ENCODE data around the gene DNAH2. TPM values are rescaled to one million over a fixed set of nuclear protein-coding genes. Genes with fewer than 3 reads are reported as not detected.
A peak's percentile ranks its signal among the peaks of the same experiment; 100 is the strongest.

The DNAH2 gene
- total RNA-seq, 1 experiment from 2014 or later, result 0.17 TPM

DNA sequence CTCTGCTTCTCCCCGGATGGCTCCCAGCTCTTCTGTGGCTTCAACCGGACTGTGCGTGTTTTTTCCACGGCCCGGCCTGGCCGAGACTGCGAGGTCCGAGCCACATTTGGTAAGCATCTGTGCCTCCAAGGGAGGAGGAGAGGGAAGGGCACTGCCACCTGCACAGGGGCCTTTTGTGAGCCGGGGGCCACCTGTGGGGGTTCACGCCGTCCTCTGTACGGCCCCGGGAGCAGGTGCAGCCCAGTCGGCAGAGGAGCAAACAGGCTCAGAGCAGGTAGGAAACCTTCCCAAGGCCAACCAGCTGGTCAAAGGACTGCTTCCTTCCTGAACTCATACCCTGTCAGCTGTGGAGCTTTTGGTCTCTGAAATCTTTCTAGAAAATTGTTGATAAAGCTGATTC is 15.9 kb upstream of the DNAH2 start:
- POLR2A ChIA-PET, result no interaction called here
- H3K27ac Mint-ChIP-seq, result no peak overlapping the region

DNA sequence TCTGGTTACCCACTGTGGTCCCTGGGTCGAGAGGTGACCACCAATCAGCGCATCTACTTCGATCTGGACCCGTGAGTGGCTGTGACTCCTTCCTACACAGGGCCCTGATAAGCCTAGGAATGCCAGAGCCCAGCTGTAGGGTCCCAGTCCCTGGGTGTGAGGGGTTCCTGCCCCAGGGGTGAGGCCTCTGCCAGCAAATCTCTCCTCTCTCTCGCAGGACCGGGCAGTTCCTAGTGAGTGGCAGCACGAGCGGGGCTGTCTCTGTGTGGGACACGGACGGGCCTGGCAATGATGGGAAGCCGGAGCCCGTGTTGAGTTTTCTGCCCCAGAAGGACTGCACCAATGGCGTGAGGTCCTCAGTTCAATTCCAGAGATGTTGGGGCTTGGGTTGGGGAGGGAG is 14.8 kb upstream of the DNAH2 start:
- peaks cover 2% of the 10 kb centered on the region; the same call in 1 of the 2 replicates for H3K36me3 Mint-ChIP-seq
- H3K27ac Mint-ChIP-seq, result peak overlapping the region; percentile 74; the same call in 1 of the 2 replicates
- ATAC-seq (no peak), DNase-seq (ENCODE audit: low spot score) (no peak)
- peaks cover 13% of the 10 kb centered on the region for H3K27me3 Mint-ChIP-seq (ENCODE audit: low read depth)
- ChIA-PET POLR2A (interaction anchor here (0.6 to 4.0 kb wide), 5 partner anchors 11 to 75 kb away, joined by 3 to 55 read pairs (median 8); partner anchors contain the start of genes ATP1B2, SAT2, TP53 and WRAP53), CTCF (interaction anchor here (0.6 to 6.1 kb wide), 11 partner anchors 9 to 338 kb away, joined by 4 to 72 read pairs (median 7); partner anchors contain the start of genes DNAH2, FXR2, SHBG and SOX15)
- H3K9me3 Mint-ChIP-seq, result no peaks in the 10 kb centered on the region
- peaks cover 30% of the 10 kb centered on the region for H3K4me1 Mint-ChIP-seq
- no peak overlapping the region for H3K4me3 Mint-ChIP-seq
- no peak for TF ChIP-seq TEAD4 (CRISPR knock-in tag; IDR thresholded peaks at IDR 0.05)
- no peak for TF ChIP-seq MYBL2 (CRISPR knock-in tag; IDR thresholded peaks at IDR 0.05)
- no peak for TF ChIP-seq TEAD1 (CRISPR knock-in tag; IDR thresholded peaks at IDR 0.05)
- TF ChIP-seq, protein P1, sequence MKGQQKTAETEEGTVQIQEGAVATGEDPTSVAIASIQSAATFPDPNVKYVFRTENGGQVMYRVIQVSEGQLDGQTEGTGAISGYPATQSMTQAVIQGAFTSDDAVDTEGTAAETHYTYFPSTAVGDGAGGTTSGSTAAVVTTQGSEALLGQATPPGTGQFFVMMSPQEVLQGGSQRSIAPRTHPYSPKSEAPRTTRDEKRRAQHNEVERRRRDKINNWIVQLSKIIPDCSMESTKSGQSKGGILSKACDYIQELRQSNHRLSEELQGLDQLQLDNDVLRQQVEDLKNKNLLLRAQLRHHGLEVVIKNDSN (CRISPR knock-in tag; IDR thresholded peaks at IDR 0.05), result no peak
- TF ChIP-seq, protein P2, sequence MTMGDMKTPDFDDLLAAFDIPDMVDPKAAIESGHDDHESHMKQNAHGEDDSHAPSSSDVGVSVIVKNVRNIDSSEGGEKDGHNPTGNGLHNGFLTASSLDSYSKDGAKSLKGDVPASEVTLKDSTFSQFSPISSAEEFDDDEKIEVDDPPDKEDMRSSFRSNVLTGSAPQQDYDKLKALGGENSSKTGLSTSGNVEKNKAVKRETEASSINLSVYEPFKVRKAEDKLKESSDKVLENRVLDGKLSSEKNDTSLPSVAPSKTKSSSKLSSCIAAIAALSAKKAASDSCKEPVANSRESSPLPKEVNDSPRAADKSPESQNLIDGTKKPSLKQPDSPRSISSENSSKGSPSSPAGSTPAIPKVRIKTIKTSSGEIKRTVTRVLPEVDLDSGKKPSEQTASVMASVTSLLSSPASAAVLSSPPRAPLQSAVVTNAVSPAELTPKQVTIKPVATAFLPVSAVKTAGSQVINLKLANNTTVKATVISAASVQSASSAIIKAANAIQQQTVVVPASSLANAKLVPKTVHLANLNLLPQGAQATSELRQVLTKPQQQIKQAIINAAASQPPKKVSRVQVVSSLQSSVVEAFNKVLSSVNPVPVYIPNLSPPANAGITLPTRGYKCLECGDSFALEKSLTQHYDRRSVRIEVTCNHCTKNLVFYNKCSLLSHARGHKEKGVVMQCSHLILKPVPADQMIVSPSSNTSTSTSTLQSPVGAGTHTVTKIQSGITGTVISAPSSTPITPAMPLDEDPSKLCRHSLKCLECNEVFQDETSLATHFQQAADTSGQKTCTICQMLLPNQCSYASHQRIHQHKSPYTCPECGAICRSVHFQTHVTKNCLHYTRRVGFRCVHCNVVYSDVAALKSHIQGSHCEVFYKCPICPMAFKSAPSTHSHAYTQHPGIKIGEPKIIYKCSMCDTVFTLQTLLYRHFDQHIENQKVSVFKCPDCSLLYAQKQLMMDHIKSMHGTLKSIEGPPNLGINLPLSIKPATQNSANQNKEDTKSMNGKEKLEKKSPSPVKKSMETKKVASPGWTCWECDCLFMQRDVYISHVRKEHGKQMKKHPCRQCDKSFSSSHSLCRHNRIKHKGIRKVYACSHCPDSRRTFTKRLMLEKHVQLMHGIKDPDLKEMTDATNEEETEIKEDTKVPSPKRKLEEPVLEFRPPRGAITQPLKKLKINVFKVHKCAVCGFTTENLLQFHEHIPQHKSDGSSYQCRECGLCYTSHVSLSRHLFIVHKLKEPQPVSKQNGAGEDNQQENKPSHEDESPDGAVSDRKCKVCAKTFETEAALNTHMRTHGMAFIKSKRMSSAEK (CRISPR knock-in tag; IDR thresholded peaks at IDR 0.05; ENCODE audit: borderline replicate concordance), result no peak

More for the DNA sequence above, 15.9 kb upstream of the DNAH2 start:
- DNase-seq (ENCODE audit: low spot score) (no peak), ATAC-seq (no peak)
- TF ChIP-seq GABPB1 (CRISPR knock-in tag; IDR thresholded peaks at IDR 0.05) (no peak), NR3C1 (CRISPR knock-in tag; conservative IDR thresholded peaks at IDR 0.05; ENCODE audit: low read depth) (no peak), ZNF416 (CRISPR knock-in tag; IDR thresholded peaks at IDR 0.05) (no peak), ETV6 (CRISPR knock-in tag; IDR thresholded peaks at IDR 0.05) (no peak), NFE2L1 (CRISPR knock-in tag; IDR thresholded peaks at IDR 0.05) (no peak), ZNF671 (CRISPR knock-in tag; IDR thresholded peaks at IDR 0.05) (no peak), SP1 (CRISPR knock-in tag; conservative IDR thresholded peaks at IDR 0.05) (no peak), MXD4 (CRISPR knock-in tag; IDR thresholded peaks at IDR 0.05; ENCODE audit: borderline replicate concordance) (no peak), EMX1 (CRISPR knock-in tag; IDR thresholded peaks at IDR 0.05) (no peak), ATF1 (CRISPR knock-in tag; IDR thresholded peaks at IDR 0.05) (no peak), ZNF138 (CRISPR knock-in tag; conservative IDR thresholded peaks at IDR 0.05) (no peak), HMGA2 (CRISPR knock-in tag; IDR thresholded peaks at IDR 0.05) (no peak)
- TF ChIP-seq, protein P3, sequence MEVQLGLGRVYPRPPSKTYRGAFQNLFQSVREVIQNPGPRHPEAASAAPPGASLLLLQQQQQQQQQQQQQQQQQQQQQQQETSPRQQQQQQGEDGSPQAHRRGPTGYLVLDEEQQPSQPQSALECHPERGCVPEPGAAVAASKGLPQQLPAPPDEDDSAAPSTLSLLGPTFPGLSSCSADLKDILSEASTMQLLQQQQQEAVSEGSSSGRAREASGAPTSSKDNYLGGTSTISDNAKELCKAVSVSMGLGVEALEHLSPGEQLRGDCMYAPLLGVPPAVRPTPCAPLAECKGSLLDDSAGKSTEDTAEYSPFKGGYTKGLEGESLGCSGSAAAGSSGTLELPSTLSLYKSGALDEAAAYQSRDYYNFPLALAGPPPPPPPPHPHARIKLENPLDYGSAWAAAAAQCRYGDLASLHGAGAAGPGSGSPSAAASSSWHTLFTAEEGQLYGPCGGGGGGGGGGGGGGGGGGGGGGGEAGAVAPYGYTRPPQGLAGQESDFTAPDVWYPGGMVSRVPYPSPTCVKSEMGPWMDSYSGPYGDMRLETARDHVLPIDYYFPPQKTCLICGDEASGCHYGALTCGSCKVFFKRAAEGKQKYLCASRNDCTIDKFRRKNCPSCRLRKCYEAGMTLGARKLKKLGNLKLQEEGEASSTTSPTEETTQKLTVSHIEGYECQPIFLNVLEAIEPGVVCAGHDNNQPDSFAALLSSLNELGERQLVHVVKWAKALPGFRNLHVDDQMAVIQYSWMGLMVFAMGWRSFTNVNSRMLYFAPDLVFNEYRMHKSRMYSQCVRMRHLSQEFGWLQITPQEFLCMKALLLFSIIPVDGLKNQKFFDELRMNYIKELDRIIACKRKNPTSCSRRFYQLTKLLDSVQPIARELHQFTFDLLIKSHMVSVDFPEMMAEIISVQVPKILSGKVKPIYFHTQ (CRISPR knock-in tag; IDR thresholded peaks at IDR 0.05), result no peak
- TF ChIP-seq, protein P4, sequence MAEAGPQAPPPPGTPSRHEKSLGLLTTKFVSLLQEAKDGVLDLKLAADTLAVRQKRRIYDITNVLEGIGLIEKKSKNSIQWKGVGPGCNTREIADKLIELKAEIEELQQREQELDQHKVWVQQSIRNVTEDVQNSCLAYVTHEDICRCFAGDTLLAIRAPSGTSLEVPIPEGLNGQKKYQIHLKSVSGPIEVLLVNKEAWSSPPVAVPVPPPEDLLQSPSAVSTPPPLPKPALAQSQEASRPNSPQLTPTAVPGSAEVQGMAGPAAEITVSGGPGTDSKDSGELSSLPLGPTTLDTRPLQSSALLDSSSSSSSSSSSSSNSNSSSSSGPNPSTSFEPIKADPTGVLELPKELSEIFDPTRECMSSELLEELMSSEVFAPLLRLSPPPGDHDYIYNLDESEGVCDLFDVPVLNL (CRISPR knock-in tag; IDR thresholded peaks at IDR 0.05; ENCODE audit: borderline replicate concordance, low read depth), result no peak
- TF ChIP-seq, protein P5, sequence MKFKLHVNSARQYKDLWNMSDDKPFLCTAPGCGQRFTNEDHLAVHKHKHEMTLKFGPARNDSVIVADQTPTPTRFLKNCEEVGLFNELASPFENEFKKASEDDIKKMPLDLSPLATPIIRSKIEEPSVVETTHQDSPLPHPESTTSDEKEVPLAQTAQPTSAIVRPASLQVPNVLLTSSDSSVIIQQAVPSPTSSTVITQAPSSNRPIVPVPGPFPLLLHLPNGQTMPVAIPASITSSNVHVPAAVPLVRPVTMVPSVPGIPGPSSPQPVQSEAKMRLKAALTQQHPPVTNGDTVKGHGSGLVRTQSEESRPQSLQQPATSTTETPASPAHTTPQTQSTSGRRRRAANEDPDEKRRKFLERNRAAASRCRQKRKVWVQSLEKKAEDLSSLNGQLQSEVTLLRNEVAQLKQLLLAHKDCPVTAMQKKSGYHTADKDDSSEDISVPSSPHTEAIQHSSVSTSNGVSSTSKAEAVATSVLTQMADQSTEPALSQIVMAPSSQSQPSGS (CRISPR knock-in tag; IDR thresholded peaks at IDR 0.05; ENCODE audit: borderline replicate concordance, low read depth), result no peak
- TF ChIP-seq, protein P6, sequence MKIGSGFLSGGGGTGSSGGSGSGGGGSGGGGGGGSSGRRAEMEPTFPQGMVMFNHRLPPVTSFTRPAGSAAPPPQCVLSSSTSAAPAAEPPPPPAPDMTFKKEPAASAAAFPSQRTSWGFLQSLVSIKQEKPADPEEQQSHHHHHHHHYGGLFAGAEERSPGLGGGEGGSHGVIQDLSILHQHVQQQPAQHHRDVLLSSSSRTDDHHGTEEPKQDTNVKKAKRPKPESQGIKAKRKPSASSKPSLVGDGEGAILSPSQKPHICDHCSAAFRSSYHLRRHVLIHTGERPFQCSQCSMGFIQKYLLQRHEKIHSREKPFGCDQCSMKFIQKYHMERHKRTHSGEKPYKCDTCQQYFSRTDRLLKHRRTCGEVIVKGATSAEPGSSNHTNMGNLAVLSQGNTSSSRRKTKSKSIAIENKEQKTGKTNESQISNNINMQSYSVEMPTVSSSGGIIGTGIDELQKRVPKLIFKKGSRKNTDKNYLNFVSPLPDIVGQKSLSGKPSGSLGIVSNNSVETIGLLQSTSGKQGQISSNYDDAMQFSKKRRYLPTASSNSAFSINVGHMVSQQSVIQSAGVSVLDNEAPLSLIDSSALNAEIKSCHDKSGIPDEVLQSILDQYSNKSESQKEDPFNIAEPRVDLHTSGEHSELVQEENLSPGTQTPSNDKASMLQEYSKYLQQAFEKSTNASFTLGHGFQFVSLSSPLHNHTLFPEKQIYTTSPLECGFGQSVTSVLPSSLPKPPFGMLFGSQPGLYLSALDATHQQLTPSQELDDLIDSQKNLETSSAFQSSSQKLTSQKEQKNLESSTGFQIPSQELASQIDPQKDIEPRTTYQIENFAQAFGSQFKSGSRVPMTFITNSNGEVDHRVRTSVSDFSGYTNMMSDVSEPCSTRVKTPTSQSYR (CRISPR knock-in tag; IDR thresholded peaks at IDR 0.05), result no peak
- TF ChIP-seq, protein P7, sequence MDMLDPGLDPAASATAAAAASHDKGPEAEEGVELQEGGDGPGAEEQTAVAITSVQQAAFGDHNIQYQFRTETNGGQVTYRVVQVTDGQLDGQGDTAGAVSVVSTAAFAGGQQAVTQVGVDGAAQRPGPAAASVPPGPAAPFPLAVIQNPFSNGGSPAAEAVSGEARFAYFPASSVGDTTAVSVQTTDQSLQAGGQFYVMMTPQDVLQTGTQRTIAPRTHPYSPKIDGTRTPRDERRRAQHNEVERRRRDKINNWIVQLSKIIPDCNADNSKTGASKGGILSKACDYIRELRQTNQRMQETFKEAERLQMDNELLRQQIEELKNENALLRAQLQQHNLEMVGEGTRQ (CRISPR knock-in tag; IDR thresholded peaks at IDR 0.05), result no peak
- H3K4me1 Mint-ChIP-seq, result peaks cover 28% of the 10 kb centered on the region
- H3K36me3 Mint-ChIP-seq, result peaks cover 3% of the 10 kb centered on the region
- no peaks in the 10 kb centered on the region for H3K9me3 Mint-ChIP-seq
- no peak overlapping the region for H3K4me3 Mint-ChIP-seq
- peaks cover 11% of the 10 kb centered on the region for H3K27me3 Mint-ChIP-seq (ENCODE audit: low read depth)
- CTCF ChIA-PET, result interaction anchor here (1.0 to 2.3 kb wide), 2 partner anchors 14 to 15 kb away, joined by 3 to 17 read pairs; partner anchors contain the start of genes TP53 and WRAP53
